ENCODE measurements around the gene KSR1. TPM values are rescaled to one million over a fixed set of nuclear protein-coding genes. Genes with fewer than 3 reads are reported as not detected.

KSR1 gene
- total RNA-seq, 1 donor from 2014 or later = 90.2 TPM

DNA sequence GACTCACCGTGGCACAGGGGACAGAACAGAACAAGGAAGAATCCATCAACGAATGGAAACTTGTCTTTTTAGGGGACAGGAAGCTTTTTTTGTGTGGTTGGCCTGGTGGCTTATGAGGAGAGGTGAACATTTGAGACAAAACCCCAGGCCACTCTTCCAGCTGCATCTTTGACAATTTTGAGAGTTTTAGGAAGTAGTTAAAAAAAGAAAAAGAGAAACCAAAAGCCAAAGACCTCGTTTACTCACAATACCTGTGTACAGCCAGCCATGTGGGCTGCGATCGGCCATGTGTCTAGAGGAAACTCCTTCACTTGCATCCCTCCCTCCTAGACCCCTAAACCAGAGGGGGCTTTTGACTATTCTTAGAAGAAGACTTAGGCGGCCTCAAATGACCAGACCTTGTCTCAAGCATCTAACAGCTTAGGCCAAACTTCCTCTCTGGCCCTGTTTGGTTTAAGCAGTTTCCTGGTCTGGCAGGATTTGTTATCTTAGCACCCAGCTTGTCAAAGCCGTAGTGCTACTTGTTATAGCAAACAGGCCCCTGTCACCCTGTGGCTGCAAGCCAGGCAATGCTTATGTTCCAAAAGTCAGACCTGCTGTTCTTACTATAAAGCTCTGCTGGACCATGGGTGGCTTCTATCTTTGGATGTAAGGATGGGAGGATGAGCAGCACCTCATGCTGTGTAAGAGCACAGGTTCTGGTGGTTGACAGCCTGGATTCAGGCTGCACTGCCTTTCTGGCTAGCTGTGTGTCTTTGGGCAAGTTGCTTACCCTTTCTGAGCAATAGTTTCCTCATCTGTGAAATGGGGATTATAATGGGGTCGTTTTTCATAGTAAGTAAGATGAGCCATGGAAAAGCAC is 17.7 kb downstream of the KSR1 start:
- Mint-ChIP-seq H3K27me3 (ENCODE audit: low read depth, unreplicated experiment) (no peaks in the 10 kb centered on the region), H3K27ac (ENCODE audit: unreplicated experiment) (peak overlapping the region; percentile 5), H3K36me3 (ENCODE audit: low read depth, unreplicated experiment) (peaks cover 4% of the 10 kb centered on the region), H3K9me3 (ENCODE audit: unreplicated experiment) (no peaks in the 10 kb centered on the region), H3K4me1 (ENCODE audit: low read depth, unreplicated experiment) (peaks cover 41% of the 10 kb centered on the region), H3K4me3 (ENCODE audit: unreplicated experiment) (no peak overlapping the region)
- Histone ChIP-seq H2AFZ (ENCODE audit: low read depth, low read length) (no peak overlapping the region), H3K79me2 (ENCODE audit: insufficient read depth, low read length) (peaks cover 97% of the 10 kb centered on the region), H3K4me1 (ENCODE audit: insufficient read depth, low read length) (peaks cover 24% of the 10 kb centered on the region), H3K27me3 (ENCODE audit: insufficient read depth, low read length) (no peaks in the 10 kb centered on the region), H3K27ac (ENCODE audit: low read depth, low read length) (no peak overlapping the region), H4K20me1 (ENCODE audit: insufficient read depth, low read length) (peaks cover 96% of the 10 kb centered on the region), H3K9me3 (ENCODE audit: insufficient read depth, low read depth, low read length) (no peaks in the 10 kb centered on the region), H3K9ac (ENCODE audit: low read length) (no peak overlapping the region), H3K36me3 (ENCODE audit: insufficient read depth, low read length) (no peaks in the 10 kb centered on the region), H3K4me2 (ENCODE audit: low read length) (no peak overlapping the region), H3K4me3 (ENCODE audit: insufficient read depth, low read depth, low read length) (no peak overlapping the region)
- TF ChIP-seq EZH2 (IDR thresholded peaks at IDR 0.05; ENCODE audit: insufficient read depth, low read length) (no peak), CTCF (IDR thresholded peaks at IDR 0.05; ENCODE audit: insufficient read depth, low read depth, low read length) (no peak)
- DNase-seq (ENCODE audit: low read depth) (no peak), FAIRE-seq (no peak)

- Histone ChIP-seq H3K27ac (ENCODE audit: low read depth, low read length) (no peak overlapping the region), H2AFZ (ENCODE audit: low read depth, low read length) (no peak overlapping the region), H3K27me3 (ENCODE audit: insufficient read depth, low read length) (no peaks in the 10 kb centered on the region), H3K4me3 (ENCODE audit: insufficient read depth, low read depth, low read length) (no peak overlapping the region), H3K36me3 (ENCODE audit: insufficient read depth, low read length) (no peaks in the 10 kb centered on the region), H3K4me2 (ENCODE audit: low read length) (no peak overlapping the region), H3K9me3 (ENCODE audit: insufficient read depth, low read depth, low read length) (no peaks in the 10 kb centered on the region), H3K4me1 (ENCODE audit: insufficient read depth, low read length) (peaks cover 24% of the 10 kb centered on the region), H3K9ac (ENCODE audit: low read length) (no peak overlapping the region), H4K20me1 (ENCODE audit: insufficient read depth, low read length) (peaks cover 98% of the 10 kb centered on the region), H3K79me2 (ENCODE audit: insufficient read depth, low read length) (peaks cover 97% of the 10 kb centered on the region)
- peaks cover 36% of the 10 kb centered on the region for H3K4me1 Mint-ChIP-seq (ENCODE audit: low read depth, unreplicated experiment)
- no peaks in the 10 kb centered on the region for H3K9me3 Mint-ChIP-seq (ENCODE audit: unreplicated experiment)
- TF ChIP-seq CTCF (IDR thresholded peaks at IDR 0.05; ENCODE audit: insufficient read depth, low read depth, low read length) (no peak), EZH2 (IDR thresholded peaks at IDR 0.05; ENCODE audit: insufficient read depth, low read length) (no peak)
- no peak overlapping the region for H3K4me3 Mint-ChIP-seq (ENCODE audit: unreplicated experiment)
- peaks cover 6% of the 10 kb centered on the region for H3K36me3 Mint-ChIP-seq (ENCODE audit: low read depth, unreplicated experiment)
- no peak for DNase-seq (ENCODE audit: low read depth)
- FAIRE-seq = no peak
- H3K27me3 Mint-ChIP-seq (ENCODE audit: low read depth, unreplicated experiment) = no peaks in the 10 kb centered on the region
- no peak overlapping the region for H3K27ac Mint-ChIP-seq (ENCODE audit: unreplicated experiment)
Measured at GRCh38 chr17:27475070-27475673, 18.9 kb downstream of the KSR1 start.
